Spleen (tissue), 7 donors: ENCODE results near the gene ADRB1.

Experiments
- CTCF ChIP-seq, 11 experiments: fragments of 200-600 bp in 7 of 11; fragments of 450-650 bp in 4 of 11; sonication (generic) in 4 of 11; IDR thresholded peaks in 8 of 11; conservative IDR thresholded peaks in 3 of 11; 1 replicate in 7 of 11; 2 replicates in 4 of 11; pipeline versions ENCODE4 v1.4.0 to v1.8.0; 2016 to 2021; ENCODE audit warnings: antibody characterized with exemption in 11 of 11, inconsistent platforms in 4 of 11, mild to moderate bottlenecking in 1 of 11
- POLR2A ChIP-seq, 3 donors: fragments of 450-650 bp; IDR thresholded peaks; one replicate each; pipeline ENCODE4 v1.5.1; 2017; ENCODE audit warnings: antibody characterized with exemption in 3 of 3, mild to moderate bottlenecking in 1 of 3
- POLR2AphosphoS5 ChIP-seq, 3 donors: sonication (generic); formaldehyde crosslinking; IDR thresholded peaks; one replicate each; pipeline ENCODE4 v1.5.1; 2017; ENCODE audit warnings: antibody characterized with exemption in 3 of 3
- donor health status: DM: no; HTN: no; CAD: no; lungs with moderate emphysema.
- donor health status: DM: no; HTN: no; CAD: no.
- donor health status: DM: no; HTN: no; CAD: no.

GRCh38 chr10:114021154-114021553 is 22.5 kb upstream of the ADRB1 start:
- TF ChIP-seq POLR2AphosphoS5 (IDR thresholded peaks at IDR 0.05) (no peak), CTCF (IDR thresholded peaks at IDR 0.05 in 8 of 11, conservative IDR thresholded peaks at IDR 0.05 in 3 of 11) (no peak), POLR2A (IDR thresholded peaks at IDR 0.05) (no peak)
